B cell (primary cell): ENCODE data around the gene MIOS. TPM values are rescaled to one million over a fixed set of nuclear protein-coding genes. Genes with fewer than 3 reads are reported as not detected.

ENCODE experiments used
- ATAC-seq: fragments of 200-7000 bp; cut with Tn5 transposase; one replicate; pipeline ENCODE4 v1.10.0; 2021; ENCODE audit warnings: low read depth, mild to moderate bottlenecking, moderate number of reproducible peaks, moderate library complexity
- CTCF ChIA-PET: fragments of 350-600 bp; sonication (Branson Sonifier 250); formaldehyde crosslinking; loops from one replicate; lab custom pipeline; 2021; ENCODE audit warnings: antibody characterized with exemption, inconsistent platforms; lab: Charles Lee
- POLR2A ChIA-PET: fragments of 350-600 bp; sonication (Branson Sonifier 250); formaldehyde crosslinking; loops from one replicate; lab custom pipeline; 2021; ENCODE audit warnings: antibody characterized with exemption; lab: Charles Lee
- DNase-seq: peaks from one replicate; pipeline ENCODE4 v3.0.0; 2013
- H2AFZ ChIP-seq: 2 replicates; pipeline ENCODE4 v1.6.1; 2012; ENCODE audit warnings: mild to moderate bottlenecking, low read depth, low read length; ENCODE audit not compliant: insufficient read depth, poor library complexity, severe bottlenecking
- H3K27ac ChIP-seq, 2 donors: 1 replicate in 1 of 2; 2 replicates in 1 of 2; pipeline ENCODE4 v1.5.1; 2012 to 2013; ENCODE audit warnings: low read length in 2 of 2, mild to moderate bottlenecking in 2 of 2, moderate library complexity in 1 of 2
- H3K27me3 ChIP-seq, 4 experiments: fragments of 200-600 bp in 1 of 4; sonication (generic) in 1 of 4; replicated peaks in 1 of 4; 1 replicate in 2 of 4; 2 replicates in 2 of 4; pipeline versions ENCODE4 v1.6.1 to v1.7.0; 2013 to 2016; ENCODE audit warnings: low read length in 3 of 4, mild to moderate bottlenecking in 2 of 4, mixed read lengths in 1 of 4, moderate library complexity in 1 of 4; ENCODE audit not compliant: insufficient read depth in 4 of 4, control insufficient read depth in 3 of 4; ENCODE audit errors: control extremely low read depth in 1 of 4
- H3K36me3 ChIP-seq, 2 experiments: replicated peaks in 1 of 2; 1 replicate in 1 of 2; 2 replicates in 1 of 2; pipeline versions ENCODE4 v1.6.1 to v1.7.1; 2013; ENCODE audit warnings: low read length in 1 of 2; ENCODE audit not compliant: insufficient read depth in 2 of 2, control insufficient read depth in 1 of 2; ENCODE audit errors: control extremely low read depth in 1 of 2, extremely low read depth in 1 of 2
- H3K4me1 ChIP-seq, 2 donors: fragments of 200-600 bp in 1 of 2; sonication (generic) in 1 of 2; 1 replicate in 1 of 2; 2 replicates in 1 of 2; pipeline versions ENCODE4 v1.5.1 to v1.6.1; 2013 to 2017; ENCODE audit warnings: low read length in 2 of 2; ENCODE audit not compliant: control insufficient read depth in 2 of 2, insufficient read depth in 2 of 2
- H3K4me2 ChIP-seq: replicated peaks from 2 replicates; pipeline ENCODE3; 2012; ENCODE audit warnings: mild to moderate bottlenecking, low read depth, low read length; ENCODE audit not compliant: poor library complexity, severe bottlenecking
- H3K4me3 ChIP-seq, 5 experiments: fragments of 200-600 bp in 1 of 5; sonication (generic) in 1 of 5; 1 replicate in 3 of 5; 2 replicates in 2 of 5; pipeline versions ENCODE4 v1.5.1 to v1.7.0; 2011 to 2016; ENCODE audit warnings: low read length in 4 of 5, mild to moderate bottlenecking in 4 of 5, low read depth in 2 of 5, control low read depth in 1 of 5, moderate library complexity in 1 of 5; ENCODE audit not compliant: insufficient read depth in 1 of 5; ENCODE audit errors: control extremely low read depth in 1 of 5, extremely low read depth in 1 of 5
- H3K79me2 ChIP-seq: fragments of 200-600 bp; sonication (generic); one replicate; pipeline ENCODE4 v1.6.0; 2016; ENCODE audit warnings: low read length; ENCODE audit not compliant: control insufficient read depth, insufficient read depth
- H3K9ac ChIP-seq: fragments of 200-600 bp; sonication (generic); 2 replicates; pipeline ENCODE4 v1.6.1; 2017; ENCODE audit warnings: mild to moderate bottlenecking, low read length, moderate library complexity
- H3K9me3 ChIP-seq, 3 donors: one replicate each; pipeline versions ENCODE4 v1.6.1 to v1.7.1; 2013; ENCODE audit warnings: low read length in 2 of 3; ENCODE audit not compliant: control insufficient read depth in 2 of 3, insufficient read depth in 1 of 3; ENCODE audit errors: control extremely low read depth in 1 of 3
- H4K20me1 ChIP-seq: 2 replicates; pipeline ENCODE4 v1.6.0; 2012; ENCODE audit warnings: mild to moderate bottlenecking, low read length; ENCODE audit not compliant: insufficient read depth, control insufficient read depth, poor library complexity, severe bottlenecking
- H3K27ac Mint-ChIP-seq: one replicate; pipeline ENCODE4 v1.8.0; 2021; ENCODE audit warnings: mixed read lengths
- H3K27me3 Mint-ChIP-seq: one replicate; pipeline ENCODE4 v1.8.0; 2021; ENCODE audit warnings: mixed read lengths
- H3K4me1 Mint-ChIP-seq: one replicate; pipeline ENCODE4 v1.8.0; 2021; ENCODE audit warnings: mixed read lengths
- H3K4me3 Mint-ChIP-seq: one replicate; pipeline ENCODE4 v1.8.0; 2021; ENCODE audit warnings: mixed read lengths
- H3K9me3 Mint-ChIP-seq: one replicate; pipeline ENCODE4 v1.8.0; 2022; ENCODE audit warnings: mixed read lengths; ENCODE audit not compliant: insufficient read depth
- CTCF ChIP-seq: fragments of 200-600 bp; IDR thresholded peaks from one replicate; pipeline ENCODE4 v1.8.0; 2022; ENCODE audit warnings: antibody characterized with exemption, mild to moderate bottlenecking
- EZH2 ChIP-seq: IDR thresholded peaks from 2 replicates; pipeline ENCODE4 v1.6.1; 2012; ENCODE audit warnings: borderline replicate concordance, low read depth, mild to moderate bottlenecking, moderate library complexity, low read length; ENCODE audit not compliant: insufficient read depth, poor library complexity, severe bottlenecking
- WGBS: methylation state at CpG from one replicate; pipeline ENCODE4 v1.1.5; 2013; ENCODE audit warnings: missing lambda C conversion rate; ENCODE audit not compliant: insufficient coverage; 5-methylcytosine and 5-hydroxymethylcytosine counted together
- intact Hi-C: fragments of 100-400 bp; cut with micrococcal nuclease; formaldehyde crosslinking; loops from one replicate; pipeline ENCODE4 v1.10.0; 2022
- polyA plus RNA-seq: library from polyadenylated mRNA; depleted of rRNA; stranded (reverse); fragments of >200 nt; gene quantifications from 2 replicates; pipeline ENCODE4 v1.2.3, GENCODE V29; 2012
- total RNA-seq, 2 donors: library from RNA; stranded (reverse); fragments of 120-200 nt in 1 of 2; gene quantifications; 1 replicate in 1 of 2; 2 replicates in 1 of 2; pipeline versions ENCODE4 v1.2.3 to v1.2.4, GENCODE V29; 2013 to 2022

Gene MIOS
- total and polyA plus RNA-seq, 2 donors (not counting 1 experiment from before 2014, with no cell fraction given): 28.9 to 50.1 TPM

GRCh38 chr7:7552199-7552598 lies 14.5 kb upstream of the MIOS start:
- Mint-ChIP-seq H3K9me3 (no peaks in the 10 kb centered on the region), H3K4me1 (no peaks in the 10 kb centered on the region), H3K27me3 (no peaks in the 10 kb centered on the region), H3K27ac (no peak overlapping the region), H3K4me3 (no peak overlapping the region)
- DNase-seq (no peak), ATAC-seq (no peak)
- Histone ChIP-seq H3K79me2 (no peaks in the 10 kb centered on the region), H3K27ac (no peak overlapping the region), H3K27me3 (no peaks in the 10 kb centered on the region), H3K4me1 (no peaks in the 10 kb centered on the region), H3K9me3 (peaks cover 0 to 5% (median 0%) of the 10 kb centered on the region in 3 donors), H2AFZ (no peak overlapping the region), H4K20me1 (no peaks in the 10 kb centered on the region), H3K4me2 (no peak overlapping the region), H3K4me3 (no peak overlapping the region), H3K9ac (no peak overlapping the region), H3K36me3 (peaks cover 0 to 5% of the 10 kb centered on the region in 2 experiments)
- TF ChIP-seq EZH2 (no peak), CTCF (no peak)
- intact Hi-C loops: no loop called here
- WGBS: no CpG with 5 or more reads among the region's 2 CpGs
- CTCF ChIA-PET: no interaction called here
- POLR2A ChIA-PET: no interaction called here

GRCh38 chr7:7553386-7553785 lies 13.3 kb upstream of the MIOS start:
- ChIA-PET POLR2A (no interaction called here), CTCF (no interaction called here)
- Histone ChIP-seq H3K79me2 (no peaks in the 10 kb centered on the region), H3K9me3 (peaks cover 0 to 9% (median 5%) of the 10 kb centered on the region in 3 donors), H3K27ac (no peak overlapping the region), H3K4me2 (no peak overlapping the region), H3K4me1 (no peaks in the 10 kb centered on the region), H3K36me3 (peaks cover 0 to 5% of the 10 kb centered on the region in 2 experiments), H3K4me3 (no peak overlapping the region), H2AFZ (no peak overlapping the region), H3K27me3 (no peaks in the 10 kb centered on the region), H4K20me1 (no peaks in the 10 kb centered on the region), H3K9ac (no peak overlapping the region)
- no peak for DNase-seq
- TF ChIP-seq CTCF: no peak
- TF ChIP-seq EZH2: no peak
- Mint-ChIP-seq H3K4me3 (no peak overlapping the region), H3K9me3 (peaks cover 3% of the 10 kb centered on the region), H3K27ac (no peak overlapping the region), H3K4me1 (no peaks in the 10 kb centered on the region), H3K27me3 (no peaks in the 10 kb centered on the region)
- intact Hi-C loops: no loop called here
- no CpG with 5 or more reads among the region's 1 CpG for WGBS
- ATAC-seq: no peak
